Right lobe of liver (tissue), 6 donors: ENCODE data around the gene KAZN. TPM values are rescaled to one million over a fixed set of nuclear protein-coding genes. Genes with fewer than 3 reads are reported as not detected.

ENCODE experiments used
- ATAC-seq, 4 donors: fragments of 200-7000 bp; cut with Tn5 transposase; one replicate each; pipeline ENCODE4 v1.9.1; 2020; ENCODE audit warnings: mild to moderate bottlenecking in 4 of 4, moderate library complexity in 4 of 4
- DNase-seq, 3 donors: peaks; one replicate each; pipeline ENCODE4 v3.0.0-alpha.2; 2020
- H3K27ac ChIP-seq, 3 donors: fragments of 200-600 bp; one replicate each; pipeline ENCODE4 v1.8.0; 2022
- H3K27me3 ChIP-seq, 2 donors: fragments of 200-600 bp; one replicate each; pipeline ENCODE4 v1.8.0; 2022
- H3K36me3 ChIP-seq, 4 donors: fragments of 200-600 bp; sonication (generic) in 1 of 4; one replicate each; pipeline versions ENCODE4 v1.5.1 to v1.8.0; 2017 to 2022; ENCODE audit warnings: control low read depth in 1 of 4
- H3K4me1 ChIP-seq, 4 donors: fragments of 200-600 bp; sonication (generic) in 1 of 4; one replicate each; pipeline versions ENCODE4 v1.5.1 to v1.8.0; 2017 to 2022; ENCODE audit warnings: control low read depth in 1 of 4
- H3K4me3 ChIP-seq, 3 donors: fragments of 200-600 bp; one replicate each; pipeline ENCODE4 v1.8.0; 2022
- H3K9me3 ChIP-seq, 4 donors: fragments of 200-600 bp; sonication (generic) in 1 of 4; one replicate each; pipeline versions ENCODE4 v1.5.1 to v1.8.0; 2017 to 2022; ENCODE audit warnings: control low read depth in 1 of 4
- CTCF ChIP-seq, 4 donors: fragments of 200-600 bp in 3 of 4; fragments of 450-650 bp in 1 of 4; IDR thresholded peaks; one replicate each; pipeline versions ENCODE4 v1.5.1 to v1.8.0; 2016 to 2022; ENCODE audit warnings: antibody characterized with exemption in 4 of 4, mild to moderate bottlenecking in 2 of 4
- POLR2A ChIP-seq: fragments of 450-650 bp; IDR thresholded peaks from one replicate; pipeline ENCODE4 v1.6.1; 2017; ENCODE audit warnings: antibody characterized with exemption, mild to moderate bottlenecking
- WGBS: methylation state at CpG from one replicate; pipeline ENCODE4 v1.1.6; 2018; ENCODE audit warnings: low coverage, low lambda C conversion rate; ENCODE audit not compliant: insufficient coverage; ENCODE audit errors: missing lambda C conversion rate; 5-methylcytosine and 5-hydroxymethylcytosine counted together
- intact Hi-C, 2 donors: fragments of 100-400 bp; cut with DNase I; formaldehyde crosslinking; loops; one replicate each; pipeline versions ENCODE4 v1.11.2 to v1.14.1; 2022
- total RNA-seq, 6 experiments: library from RNA; depleted of rRNA in 2 of 6; stranded (reverse); fragments of >200 nt in 2 of 6; fragmentation: NEBNext Ultra II Directional in 3 of 6; extraction: Animal tissue kit (Norgen Biotek cat#: 25700) in 3 of 6; gene quantifications; one replicate each; pipeline versions ENCODE4 v1.1.0 to v1.2.4, GENCODE V29; 2016 to 2023
- donor health status: DM: no; HTN: yes; CAD: no.
- donor health status: DM: no; HTN: no; CAD: no.
- donor health status: DM: no; HTN: no; CAD: no.
- donor health status: DM: no; HTN: yes; CAD: no.
- donor health status: DM: no; HTN: yes; CAD: no.

KAZN gene
- total RNA-seq, 6 experiments from 2014 or later: 1.5 to 7.2 (median 2.7) TPM

GRCh38 chr1:14899686-14900085 lies 301.2 kb downstream of the KAZN start:
- no peak for DNase-seq
- intact Hi-C loops: no loop called here
- H3K4me3 ChIP-seq: no peak overlapping the region
- WGBS: 56% methylated on average over 9 of the region's 11 CpGs
- no peaks in the 10 kb centered on the region for H3K4me1 ChIP-seq
- no peaks in the 10 kb centered on the region for H3K27me3 ChIP-seq
- ATAC-seq: no peak
- H3K27ac ChIP-seq: no peak overlapping the region
- H3K36me3 ChIP-seq: no peaks in the 10 kb centered on the region
- no peaks in the 10 kb centered on the region for H3K9me3 ChIP-seq
- no peak for TF ChIP-seq POLR2A
- no peak for TF ChIP-seq CTCF (IDR thresholded peaks at IDR 0.05)

- DNase-seq (no peak), ATAC-seq (no peak)
- intact Hi-C loops: no loop called here
- H3K27me3 ChIP-seq: no peaks in the 10 kb centered on the region
- TF ChIP-seq POLR2A (no peak), CTCF (IDR thresholded peaks at IDR 0.05) (no peak)
- no peak overlapping the region for H3K27ac ChIP-seq
- H3K4me1 ChIP-seq: no peaks in the 10 kb centered on the region
- no peaks in the 10 kb centered on the region for H3K36me3 ChIP-seq
- H3K4me3 ChIP-seq: no peak overlapping the region
- no peaks in the 10 kb centered on the region for H3K9me3 ChIP-seq
- WGBS: 29% methylated on average over 5 of the region's 8 CpGs
Observed at GRCh38 chr1:14901371-14901954, 303.0 kb downstream of the KAZN start.

- Histone ChIP-seq H3K4me3 (no peak overlapping the region), H3K9me3 (no peaks in the 10 kb centered on the region), H3K27me3 (no peaks in the 10 kb centered on the region), H3K36me3 (no peaks in the 10 kb centered on the region), H3K4me1 (no peaks in the 10 kb centered on the region), H3K27ac (no peak overlapping the region)
- TF ChIP-seq CTCF (IDR thresholded peaks at IDR 0.05) (no peak), POLR2A (no peak)
- DNase-seq (no peak), ATAC-seq (no peak)
- 73% methylated on average over 8 of the region's 13 CpGs for WGBS
- intact Hi-C loops: no loop called here
Observed at GRCh38 chr1:14903922-14904321, 305.4 kb downstream of the KAZN start.

- 95% methylated on average over 6 of the region's 6 CpGs for WGBS
Observed at GRCh38 chr1:14906665-14907064, 308.2 kb downstream of the KAZN start.

More at GRCh38 chr1:14906665-14907064, 308.2 kb downstream of the KAZN start:
- H3K27ac ChIP-seq: no peak overlapping the region
- DNase-seq (no peak), ATAC-seq (no peak)
- no peaks in the 10 kb centered on the region for H3K36me3 ChIP-seq
- no peak overlapping the region for H3K4me3 ChIP-seq
- H3K9me3 ChIP-seq: no peaks in the 10 kb centered on the region
- intact Hi-C loops: no loop called here
- H3K4me1 ChIP-seq: no peaks in the 10 kb centered on the region
- H3K27me3 ChIP-seq: no peaks in the 10 kb centered on the region
- TF ChIP-seq POLR2A: no peak
- no peak for TF ChIP-seq CTCF (IDR thresholded peaks at IDR 0.05)
